Activated T-cell treated with anti-CD3 and anti-CD28 coated beads, Interleukin-2, amount 50 U/mL, for 4 hours (primary cell): ENCODE measurements around the gene RBL2. TPM values are rescaled to one million over a fixed set of nuclear protein-coding genes. Genes with fewer than 3 reads are reported as not detected.
"Not testable (repeated sequence)": the region's sequence is repeated elsewhere in the genome, so short reads cannot be mapped to it uniquely, and the experiment has no call there.

Source experiments
- ATAC-seq, 2 donors: fragments of 200-7000 bp; cut with Tn5 transposase; one replicate each; pipeline ENCODE4 v1.10.0; 2021
- DNase-seq: peaks from one replicate; pipeline ENCODE4 v3.0.0-alpha.2; 2020
- H3K27me3 Mint-ChIP-seq: one replicate; pipeline ENCODE4 v1.8.0; 2021; ENCODE audit warnings: low read depth, mixed read lengths
- H3K36me3 Mint-ChIP-seq: one replicate; pipeline ENCODE4 v1.8.0; 2022; ENCODE audit warnings: mixed read lengths; ENCODE audit not compliant: insufficient read depth
- H3K4me1 Mint-ChIP-seq: one replicate; pipeline ENCODE4 v1.8.0; 2021; ENCODE audit warnings: low read depth, mixed read lengths
- H3K4me3 Mint-ChIP-seq: one replicate; pipeline ENCODE4 v1.8.0; 2021; ENCODE audit warnings: mild to moderate bottlenecking, moderate library complexity, mixed read lengths
- H3K9me3 Mint-ChIP-seq: one replicate; pipeline ENCODE4 v1.8.0; 2021; ENCODE audit warnings: mixed read lengths
- total RNA-seq, 3 donors: library from RNA; stranded (reverse); gene quantifications; one replicate each; pipeline ENCODE4 v1.2.1, GENCODE V29; 2021

RBL2 gene
- 10 to 100 TPM; 26.6 to 31.6 (median 29.8) TPM for total RNA-seq

GRCh38 chr16:53434377-53435065 is at the start of gene RBL2:
RBL2 (plus strand) TSS chr16:53434471; CDS start chr16:53434557, 86 bp downstream.
- ATAC-seq = peak; percentile 81 to 82
- H3K4me3 Mint-ChIP-seq = peak within 1 kb of the TSS; percentile 96
- DNase-seq = peak; percentile 73
- peaks cover 42% of the 10 kb centered on the region for H3K4me1 Mint-ChIP-seq
- peaks cover 3% of the 10 kb centered on the region for H3K9me3 Mint-ChIP-seq
- H3K27me3 Mint-ChIP-seq = no peaks in the 10 kb centered on the region
- no peaks in the 10 kb centered on the region for H3K36me3 Mint-ChIP-seq

- Mint-ChIP-seq H3K36me3 (peaks cover 28% of the 10 kb centered on the region), H3K9me3 (peaks cover 19% of the 10 kb centered on the region)
- H3K4me1 Mint-ChIP-seq, DNase-seq, ATAC-seq, H3K4me3 Mint-ChIP-seq, H3K27me3 Mint-ChIP-seq: not testable (repeated sequence)
Observed at GRCh38 chr16:53384610-53385009, 49.7 kb upstream of the RBL2 start.

DNA sequence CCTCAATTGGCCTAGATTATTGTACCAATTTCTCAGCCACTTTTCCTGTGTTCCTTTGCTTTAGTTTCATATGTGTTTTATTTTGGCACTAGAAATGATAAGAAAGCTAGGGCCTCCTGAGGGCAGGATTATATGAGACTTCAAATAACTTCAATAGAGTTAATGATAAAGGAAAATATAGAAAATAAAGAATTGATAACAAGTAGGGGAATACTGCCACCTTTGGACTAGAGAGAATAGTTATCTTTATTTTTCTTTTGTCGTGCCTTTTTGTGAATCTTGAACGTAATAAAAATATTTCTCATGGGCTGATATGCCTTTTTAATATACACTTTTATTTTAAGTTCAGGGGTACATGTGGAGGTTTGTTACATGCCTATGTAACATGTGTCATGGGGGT is 29.3 kb upstream of the RBL2 start:
- Mint-ChIP-seq H3K36me3 (no peaks in the 10 kb centered on the region), H3K27me3 (no peaks in the 10 kb centered on the region), H3K4me1 (no peaks in the 10 kb centered on the region), H3K9me3 (no peaks in the 10 kb centered on the region), H3K4me3 (no peak overlapping the region)
- ATAC-seq = no peak
- DNase-seq = no peak

- Mint-ChIP-seq H3K36me3 (no peaks in the 10 kb centered on the region), H3K4me3 (no peak overlapping the region), H3K4me1 (peaks cover 1% of the 10 kb centered on the region)
Observed at GRCh38 chr16:53412549-53412948, 21.7 kb upstream of the RBL2 start.

GRCh38 chr16:53413864-53414263 is 20.4 kb upstream of the RBL2 start:
- DNase-seq (no peak), ATAC-seq (no peak)
- Mint-ChIP-seq H3K27me3 (no peaks in the 10 kb centered on the region), H3K9me3 (no peaks in the 10 kb centered on the region), H3K36me3 (no peaks in the 10 kb centered on the region), H3K4me3 (no peak overlapping the region), H3K4me1 (peaks cover 1% of the 10 kb centered on the region)

More at GRCh38 chr16:53412549-53412948, 21.7 kb upstream of the RBL2 start:
- DNase-seq (no peak), ATAC-seq (no peak)
- no peaks in the 10 kb centered on the region for H3K9me3 Mint-ChIP-seq
- H3K27me3 Mint-ChIP-seq = no peaks in the 10 kb centered on the region

DNA sequence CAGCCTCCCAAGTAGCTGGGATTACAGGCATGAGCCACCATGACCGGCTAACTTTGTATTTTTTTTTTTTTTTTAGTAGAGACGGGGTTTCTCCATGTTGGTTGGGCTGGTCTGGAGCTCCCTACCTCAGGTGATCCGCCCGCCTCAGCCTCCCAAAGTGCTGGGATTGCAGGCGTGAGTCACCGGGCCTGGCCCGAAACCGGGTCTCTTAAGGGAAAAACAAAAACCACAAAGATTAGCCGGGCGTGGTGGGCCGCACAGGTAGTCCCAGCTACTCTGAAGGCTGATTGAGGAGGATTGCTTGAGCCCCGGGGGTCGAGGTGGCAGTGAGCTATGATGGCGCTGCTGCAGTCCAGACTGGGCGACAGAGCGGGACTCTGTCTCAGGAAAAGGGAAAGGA is 19.9 kb upstream of the RBL2 start:
- Mint-ChIP-seq H3K4me1 (peaks cover 1% of the 10 kb centered on the region), H3K9me3 (no peaks in the 10 kb centered on the region), H3K36me3 (no peaks in the 10 kb centered on the region), H3K27me3 (no peaks in the 10 kb centered on the region), H3K4me3 (no peak overlapping the region)
- ATAC-seq (no peak), DNase-seq (no peak)

GRCh38 chr16:53415504-53415903 is 18.8 kb upstream of the RBL2 start:
- H3K36me3 Mint-ChIP-seq = no peaks in the 10 kb centered on the region
- no peak for ATAC-seq
- H3K4me3 Mint-ChIP-seq = no peak overlapping the region
- H3K4me1 Mint-ChIP-seq = peaks cover 1% of the 10 kb centered on the region
- no peaks in the 10 kb centered on the region for H3K27me3 Mint-ChIP-seq
- no peak for DNase-seq
- H3K9me3 Mint-ChIP-seq = no peaks in the 10 kb centered on the region

GRCh38 chr16:53417011-53417410 is 17.3 kb upstream of the RBL2 start:
- Mint-ChIP-seq H3K4me3 (no peak overlapping the region), H3K9me3 (no peaks in the 10 kb centered on the region), H3K4me1 (peaks cover 1% of the 10 kb centered on the region), H3K27me3 (no peaks in the 10 kb centered on the region), H3K36me3 (no peaks in the 10 kb centered on the region)
- no peak for ATAC-seq
- no peak for DNase-seq

DNA sequence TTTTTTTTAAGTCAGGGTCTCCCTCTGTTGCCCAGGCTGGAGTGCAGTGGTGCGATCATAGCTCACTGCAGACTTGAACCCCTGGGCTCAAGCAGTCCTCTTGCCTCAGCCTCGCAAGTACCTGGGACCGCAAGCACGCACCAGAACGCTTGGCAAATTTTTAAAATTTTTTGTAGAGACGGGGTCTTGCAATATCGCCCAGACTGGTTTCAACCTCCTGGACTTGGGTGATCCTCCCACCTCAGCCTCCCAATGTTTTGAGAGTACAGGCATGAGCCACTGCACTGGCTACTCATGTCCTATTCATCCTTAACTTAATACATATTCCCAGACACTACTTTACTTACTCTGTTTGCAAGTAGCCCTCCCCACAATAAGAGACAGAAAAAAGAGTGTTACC is 16.3 kb upstream of the RBL2 start:
- no peaks in the 10 kb centered on the region for H3K27me3 Mint-ChIP-seq
- H3K4me1 Mint-ChIP-seq = peaks cover 1% of the 10 kb centered on the region
- no peaks in the 10 kb centered on the region for H3K36me3 Mint-ChIP-seq
- H3K9me3 Mint-ChIP-seq = no peaks in the 10 kb centered on the region
- no peak for ATAC-seq
- H3K4me3 Mint-ChIP-seq = no peak overlapping the region
- no peak for DNase-seq

- ATAC-seq, H3K4me1 Mint-ChIP-seq, DNase-seq, H3K4me3 Mint-ChIP-seq, H3K9me3 Mint-ChIP-seq, H3K36me3 Mint-ChIP-seq, H3K27me3 Mint-ChIP-seq: not testable (repeated sequence)
Observed at GRCh38 chr16:53419383-53419709, 14.9 kb upstream of the RBL2 start.

DNA sequence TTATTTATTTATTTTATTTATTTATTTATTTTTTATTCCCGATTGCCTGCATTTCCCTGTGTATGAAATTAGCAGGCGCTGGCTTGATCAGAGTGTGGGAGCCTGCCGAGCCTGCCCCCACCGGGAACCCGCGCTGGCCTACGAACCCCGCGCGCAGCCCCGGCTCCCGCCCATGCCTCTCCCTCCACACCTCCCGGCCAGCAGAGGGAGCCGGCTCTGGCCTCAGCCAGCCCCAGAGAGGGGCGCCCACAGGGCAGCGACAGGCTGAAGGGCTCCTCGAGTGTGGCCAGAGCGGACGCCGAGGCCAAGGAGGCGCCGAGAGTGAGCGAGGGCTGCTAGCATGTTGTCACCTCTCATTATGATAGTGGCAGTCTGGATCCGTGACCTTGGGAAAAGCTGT is 13.0 kb upstream of the RBL2 start:
- no peak for DNase-seq
- no peaks in the 10 kb centered on the region for H3K36me3 Mint-ChIP-seq
- no peaks in the 10 kb centered on the region for H3K27me3 Mint-ChIP-seq
- H3K4me1 Mint-ChIP-seq = no peaks in the 10 kb centered on the region
- ATAC-seq = no peak
- no peak overlapping the region for H3K4me3 Mint-ChIP-seq
- H3K9me3 Mint-ChIP-seq = no peaks in the 10 kb centered on the region

- H3K9me3 Mint-ChIP-seq, H3K4me1 Mint-ChIP-seq, DNase-seq, ATAC-seq, H3K27me3 Mint-ChIP-seq, H3K36me3 Mint-ChIP-seq, H3K4me3 Mint-ChIP-seq: not testable (repeated sequence)
Observed at GRCh38 chr16:53423968-53424367, 10.3 kb upstream of the RBL2 start.

- Mint-ChIP-seq H3K9me3 (peaks cover 6% of the 10 kb centered on the region), H3K4me1 (peaks cover 3% of the 10 kb centered on the region), H3K4me3 (no peak overlapping the region), H3K27me3 (no peaks in the 10 kb centered on the region), H3K36me3 (no peaks in the 10 kb centered on the region)
- DNase-seq (no peak), ATAC-seq (no peak)
Observed at GRCh38 chr16:53428681-53429080, 5.6 kb upstream of the RBL2 start.

- no peaks in the 10 kb centered on the region for H3K27me3 Mint-ChIP-seq
- no peak for DNase-seq
- H3K36me3 Mint-ChIP-seq = no peaks in the 10 kb centered on the region
- H3K4me3 Mint-ChIP-seq = no peak overlapping the region
- peaks cover 6% of the 10 kb centered on the region for H3K9me3 Mint-ChIP-seq
- ATAC-seq = no peak
- H3K4me1 Mint-ChIP-seq = peaks cover 8% of the 10 kb centered on the region
Observed at GRCh38 chr16:53429221-53429943, 4.9 kb upstream of the RBL2 start.

DNA sequence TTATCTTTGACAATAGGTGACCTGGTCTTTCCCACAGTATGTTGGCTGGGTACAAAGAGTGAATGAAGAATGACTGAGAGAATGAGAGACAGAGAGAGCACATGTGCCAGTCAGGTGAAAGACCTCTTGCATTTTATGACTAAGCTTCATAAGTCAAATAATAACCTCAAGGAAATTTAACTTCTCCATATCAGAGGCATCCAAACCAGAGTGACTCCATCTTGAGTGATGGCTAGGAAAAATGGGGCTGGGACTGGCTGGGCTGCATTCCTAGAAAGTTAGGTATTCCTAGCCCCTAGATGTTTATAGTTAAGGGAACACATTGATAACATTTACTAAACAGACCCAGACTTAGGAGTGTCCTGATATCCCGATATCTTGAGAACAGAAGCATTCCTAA is 3.9 kb upstream of the RBL2 start:
- Mint-ChIP-seq H3K27me3 (no peaks in the 10 kb centered on the region), H3K36me3 (no peaks in the 10 kb centered on the region), H3K4me3 (no peak overlapping the region), H3K4me1 (peaks cover 8% of the 10 kb centered on the region), H3K9me3 (peaks cover 6% of the 10 kb centered on the region)
- DNase-seq (no peak), ATAC-seq (no peak)
